AG08395 (cell line): Measurements from ENCODE around the gene MIXL1.
"Not testable (repeated sequence)": the region's sequence is repeated elsewhere in the genome, so short reads cannot be mapped to it uniquely, and the experiment has no call there.

ENCODE experiments used
- DNase-seq: peaks from one replicate; pipeline ENCODE4 v3.0.0; 2012; ENCODE audit warnings: mixed read lengths, low spot score

MIXL1 gene

GRCh38 chr1:226215239-226215638 lies 8.2 kb upstream of the MIXL1 start:
- no peak for DNase-seq

- DNase-seq, result no peak
Observed at GRCh38 chr1:226216056-226216455, 7.4 kb upstream of the MIXL1 start.

- no peak for DNase-seq
Observed at GRCh38 chr1:226217273-226217672, 6.2 kb upstream of the MIXL1 start.

- DNase-seq, result no peak
Observed at GRCh38 chr1:226220473-226221189, 2.8 kb upstream of the MIXL1 start.

DNA sequence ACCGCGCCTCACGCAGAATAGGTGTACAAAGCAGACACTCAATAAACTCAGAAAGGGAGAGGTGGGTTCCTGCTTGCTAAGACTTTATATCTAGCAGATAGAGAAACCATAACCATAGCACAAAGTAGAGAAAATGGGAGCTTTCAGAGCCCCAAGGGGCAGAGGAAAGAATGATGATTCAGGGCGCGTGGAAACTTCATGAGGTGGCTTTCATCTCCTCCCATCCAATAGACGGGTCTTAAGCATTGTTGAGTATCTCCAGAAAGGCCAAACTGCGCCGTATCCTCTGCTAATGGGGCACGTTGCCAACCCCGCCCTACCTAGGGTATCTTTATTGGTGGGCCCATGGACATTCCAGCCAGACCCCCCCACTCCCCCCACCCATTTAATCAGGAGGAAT lies 778 bp upstream of the MIXL1 start:
- no peak for DNase-seq

DNA sequence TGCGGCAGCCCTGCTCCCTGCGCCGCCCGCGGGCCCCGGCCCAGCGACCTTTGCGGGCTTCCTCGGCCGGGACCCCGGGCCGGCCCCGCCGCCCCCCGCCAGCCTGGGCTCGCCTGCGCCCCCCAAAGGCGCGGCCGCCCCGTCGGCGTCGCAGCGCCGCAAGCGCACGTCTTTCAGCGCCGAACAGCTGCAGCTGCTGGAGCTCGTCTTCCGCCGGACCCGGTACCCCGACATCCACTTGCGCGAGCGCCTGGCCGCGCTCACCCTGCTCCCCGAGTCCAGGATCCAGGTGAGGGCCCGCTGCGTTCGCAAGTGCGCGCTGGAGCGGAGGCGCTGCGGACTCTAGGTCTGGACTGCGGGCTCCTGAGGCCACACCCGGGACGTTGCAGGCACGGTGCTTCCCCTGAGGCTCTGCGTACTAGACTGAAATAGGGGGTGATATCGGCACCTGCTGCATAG lies 351 bp downstream of the MIXL1 start:
- no peak for DNase-seq

DNA sequence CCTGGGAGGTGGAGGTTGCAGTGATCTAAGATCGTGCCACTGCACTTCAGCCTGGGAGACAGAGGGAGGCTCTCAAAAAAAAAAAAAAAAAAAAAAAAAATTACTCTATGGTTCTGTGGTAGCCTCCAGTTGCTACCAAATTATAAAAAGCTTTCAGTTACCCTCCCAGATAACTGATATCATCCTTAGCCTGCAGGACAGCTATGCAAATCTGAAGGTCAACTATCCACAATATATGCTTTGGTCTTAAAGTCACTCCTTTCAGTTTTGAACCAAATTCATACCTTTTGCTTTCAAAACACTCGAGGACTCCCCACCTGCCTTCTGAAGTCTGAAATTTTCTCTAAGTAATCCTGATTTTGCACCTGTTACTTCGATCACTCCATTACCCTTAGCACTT lies 3.1 kb downstream of the MIXL1 start:
- DNase-seq, result no peak

DNA sequence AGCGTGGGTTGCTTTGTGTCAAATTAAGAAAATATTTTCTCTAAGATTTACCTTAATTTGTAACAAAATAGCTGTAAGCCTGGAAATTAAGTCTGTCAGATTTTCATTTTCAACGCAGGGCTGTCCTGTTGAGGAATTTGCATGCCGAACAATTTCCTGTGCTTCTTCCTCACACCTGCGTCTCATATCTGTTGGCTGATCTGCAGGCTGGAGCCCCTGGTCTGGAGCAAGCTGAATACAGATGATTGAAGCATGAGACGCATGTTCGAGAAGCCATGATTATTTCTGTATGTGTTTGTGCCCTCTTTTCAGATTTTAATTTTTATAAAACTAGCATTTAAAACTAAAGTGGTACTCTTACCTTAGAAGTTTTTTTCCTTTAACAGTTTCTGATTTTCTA lies 9.8 kb downstream of the MIXL1 start:
- no peak for DNase-seq

DNA sequence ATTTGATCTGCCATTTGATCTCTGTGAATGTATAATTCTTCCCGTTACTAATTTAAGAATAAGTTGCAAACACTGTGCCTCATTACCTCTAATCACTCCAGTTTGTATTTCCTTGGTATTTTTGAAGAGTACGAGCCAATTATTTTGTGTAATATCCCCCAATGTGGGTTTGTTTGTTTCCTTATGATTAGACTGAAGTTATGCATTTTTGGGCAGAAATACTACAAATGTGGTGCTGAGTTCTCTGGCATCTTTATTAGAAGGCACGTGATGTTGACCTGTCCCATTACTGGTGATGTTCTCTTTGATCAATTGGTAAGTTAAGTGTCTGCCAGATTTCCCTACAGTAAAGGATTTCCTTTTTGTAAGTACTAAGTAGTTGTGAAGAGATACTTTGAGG lies 10.3 kb downstream of the MIXL1 start:
- DNase-seq, result no peak

GRCh38 chr1:226236826-226237225 lies 13.4 kb downstream of the MIXL1 start:
- no peak for DNase-seq

DNA sequence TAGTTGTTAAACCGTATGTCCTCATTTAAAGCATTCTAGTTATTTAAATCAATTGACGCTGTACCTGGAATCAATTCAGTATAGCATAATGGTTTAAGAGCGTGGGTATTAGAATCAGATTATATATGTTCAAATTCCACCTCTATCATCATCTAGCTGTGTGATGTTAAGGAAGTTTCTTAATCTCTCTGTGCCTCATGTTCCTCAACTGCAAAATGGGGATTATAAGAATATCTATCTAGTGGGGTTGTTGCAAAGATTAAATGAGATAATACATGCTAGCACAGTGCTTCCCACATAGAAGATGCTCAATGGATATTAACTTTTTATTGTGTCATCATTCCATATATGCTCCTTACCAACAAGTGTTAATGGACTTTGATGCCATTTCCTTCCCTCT lies 16.0 kb downstream of the MIXL1 start:
- DNase-seq, result no peak

DNA sequence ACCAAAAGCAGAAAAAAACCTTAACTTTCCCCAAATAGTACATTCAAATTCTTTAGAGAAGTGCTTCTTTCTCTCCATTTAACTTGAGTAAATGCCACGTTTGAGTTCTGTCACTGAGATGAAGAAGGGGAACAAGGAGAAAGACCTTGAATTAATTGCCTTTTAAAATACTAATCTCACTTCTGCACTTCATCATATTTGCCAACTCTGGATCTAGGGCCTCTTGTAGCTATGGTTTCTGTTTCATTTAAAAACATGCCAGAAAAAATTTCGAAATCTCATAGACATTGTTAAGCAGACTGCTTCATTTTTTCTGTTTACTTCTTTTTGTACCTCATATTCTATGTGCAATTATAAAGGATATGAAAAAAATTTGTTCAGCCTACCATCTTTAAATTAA lies 24.6 kb downstream of the MIXL1 start:
- peak; percentile 8 for DNase-seq

DNA sequence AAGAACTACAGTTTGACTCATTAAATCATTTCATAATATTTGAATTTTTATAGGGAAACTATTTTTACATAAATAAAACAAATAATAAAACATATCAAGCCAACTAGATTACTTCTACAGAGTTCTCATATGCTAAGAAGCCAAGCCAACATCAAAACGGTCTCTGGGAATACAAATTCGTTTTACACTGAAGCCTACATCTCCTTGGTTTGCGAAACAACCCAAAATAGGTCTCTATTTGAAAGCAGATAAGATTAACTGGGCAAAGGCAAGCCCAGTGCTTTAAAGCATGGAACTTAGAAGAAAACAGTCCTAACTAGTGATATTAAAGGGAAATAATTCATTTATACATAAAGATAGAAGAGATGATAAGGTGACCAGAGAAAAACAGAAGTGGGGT lies 25.3 kb downstream of the MIXL1 start:
- DNase-seq, result no peak

- DNase-seq, result no peak
Observed at GRCh38 chr1:226250511-226250910, 27.0 kb downstream of the MIXL1 start.

GRCh38 chr1:226252841-226253240 lies 29.4 kb downstream of the MIXL1 start:
- DNase-seq, result not testable (repeated sequence)

GRCh38 chr1:226253933-226254332 lies 30.5 kb downstream of the MIXL1 start:
- no peak for DNase-seq

GRCh38 chr1:226255380-226255779 lies 31.9 kb downstream of the MIXL1 start:
- no peak for DNase-seq

DNA sequence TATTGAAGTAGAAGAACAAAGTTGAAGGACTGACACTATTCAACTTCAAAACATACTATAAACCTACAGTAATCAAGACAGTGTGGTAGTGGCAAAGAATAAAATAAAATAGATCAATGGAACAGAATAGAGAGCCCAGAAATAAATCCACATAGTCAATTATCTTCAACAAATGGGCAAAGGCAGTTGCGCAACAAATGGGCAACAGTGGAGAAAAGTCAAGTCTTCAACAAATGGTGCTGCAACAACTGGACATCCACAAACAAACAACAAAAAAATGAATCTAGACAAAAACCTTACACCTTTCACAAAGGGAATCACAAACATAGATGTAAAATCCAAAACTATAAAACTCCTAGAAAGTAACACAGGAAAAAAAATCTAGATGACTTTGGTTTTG lies 38.4 kb downstream of the MIXL1 start:
- no peak for DNase-seq

DNA sequence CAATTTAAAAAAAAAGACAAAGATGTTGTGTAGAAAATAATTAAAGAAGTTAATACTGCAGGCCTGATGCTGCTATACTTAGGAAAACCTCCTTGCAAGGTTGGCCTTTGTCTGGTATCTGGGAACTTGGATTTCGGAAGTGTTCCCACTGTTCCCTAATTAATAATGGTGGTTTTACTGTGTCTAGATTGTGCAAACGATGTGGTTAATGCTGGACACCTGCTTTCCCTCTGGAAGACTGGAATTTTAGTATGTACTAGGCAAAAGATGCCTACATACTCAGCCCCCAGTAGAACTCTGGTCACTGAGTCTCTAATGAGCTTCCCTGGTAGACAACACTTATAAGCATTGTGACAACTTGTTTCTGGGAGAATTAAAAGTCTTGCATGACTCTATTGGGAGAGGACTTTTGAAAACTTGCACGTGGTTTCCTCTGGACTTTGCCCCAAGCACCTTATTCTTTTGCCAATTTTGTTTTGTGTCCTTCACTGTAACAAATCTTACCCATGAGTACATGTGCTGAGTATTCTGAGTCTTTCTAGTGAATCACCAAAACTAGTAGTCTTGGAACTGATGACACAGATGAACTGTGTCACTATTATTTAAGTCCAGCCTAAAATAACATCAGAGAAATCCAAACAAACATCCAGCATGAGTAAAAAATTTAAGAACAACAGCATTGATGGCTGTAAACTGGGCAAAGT lies 45.1 kb downstream of the MIXL1 start:
- DNase-seq, result peak; percentile 71

- not testable (repeated sequence) for DNase-seq
Observed at GRCh38 chr1:226272233-226272902, 48.9 kb downstream of the MIXL1 start.

DNA sequence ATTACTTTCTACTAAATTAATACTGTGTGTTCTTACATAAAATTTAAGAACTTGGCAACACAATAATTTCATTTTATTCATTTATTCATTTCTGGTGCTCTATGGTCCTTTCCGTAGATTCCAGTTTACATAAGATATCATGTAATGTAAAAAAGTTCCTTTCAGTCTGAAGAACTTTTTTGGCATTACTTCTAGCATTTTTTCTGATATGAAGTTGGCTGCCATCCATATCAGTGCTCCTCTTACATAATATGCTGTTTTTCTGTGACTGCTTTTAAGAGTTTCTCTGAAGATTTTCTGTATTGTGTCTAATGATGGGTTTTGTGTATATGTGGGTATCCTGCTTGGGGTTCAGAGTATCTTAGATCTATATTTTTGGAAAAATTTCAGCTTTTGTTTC lies 50.7 kb downstream of the MIXL1 start:
- DNase-seq, result no peak

DNA sequence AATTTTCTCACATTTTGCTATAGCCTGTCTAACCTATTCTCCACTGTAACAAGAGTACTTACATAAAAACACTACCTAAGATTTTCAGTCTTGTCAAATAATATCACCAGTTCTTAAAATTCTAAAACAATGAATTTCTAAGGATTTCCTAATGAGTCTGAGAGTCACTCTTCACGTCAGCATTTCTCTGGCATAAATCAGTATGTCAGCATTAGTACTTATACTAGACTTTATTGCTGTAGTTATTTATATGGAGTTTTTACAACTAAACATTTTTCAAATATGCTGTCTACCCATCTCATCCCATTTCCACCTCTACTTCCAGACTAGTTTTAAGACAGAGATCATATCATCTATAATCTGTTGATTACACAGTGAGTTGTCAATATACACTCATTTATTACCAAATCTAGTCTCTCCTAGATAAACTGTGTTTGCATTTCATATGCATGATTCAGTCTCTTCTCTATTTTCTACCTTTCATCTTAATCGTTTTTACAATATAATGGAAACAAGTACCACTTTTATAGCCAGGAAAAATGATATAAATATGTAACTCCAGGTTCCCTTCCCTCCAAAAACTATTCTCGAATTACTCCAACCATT lies 52.7 kb downstream of the MIXL1 start:
- no peak for DNase-seq
